Lung (tissue), 12 donors: ENCODE measurements around the gene MYLK. TPM values are rescaled to one million over a fixed set of nuclear protein-coding genes. Genes with fewer than 3 reads are reported as not detected.

Experiments
- ATAC-seq: fragments of 200-7000 bp; cut with Tn5 transposase; one replicate; pipeline ENCODE4 v1.9.1; 2020; ENCODE audit warnings: moderate number of reproducible peaks; ENCODE audit not compliant: insufficient read depth, low FRiP score
- DNase-seq, 3 donors: peaks; one replicate each; pipeline ENCODE4 v3.0.0-alpha.2; 2013 to 2017
- H3K27ac ChIP-seq, 2 donors: one replicate each; pipeline ENCODE4 v1.5.1; 2013; ENCODE audit warnings: mild to moderate bottlenecking in 2 of 2, moderate library complexity in 2 of 2, control low read depth in 1 of 2, inconsistent platforms in 1 of 2, low read depth in 1 of 2, low read length in 1 of 2
- H3K27me3 ChIP-seq, 3 donors: one replicate each; pipeline ENCODE4 v1.5.1; 2013; ENCODE audit warnings: low read length in 2 of 3; ENCODE audit not compliant: control insufficient read depth in 3 of 3, insufficient read depth in 3 of 3
- H3K36me3 ChIP-seq, 4 donors: one replicate each; pipeline ENCODE4 v1.5.1; 2013; ENCODE audit warnings: low read length in 4 of 4, mild to moderate bottlenecking in 1 of 4, moderate library complexity in 1 of 4; ENCODE audit not compliant: control insufficient read depth in 4 of 4, insufficient read depth in 4 of 4
- H3K4me1 ChIP-seq, 5 donors: one replicate each; pipeline ENCODE4 v1.5.1; 2013; ENCODE audit warnings: low read length in 5 of 5, mild to moderate bottlenecking in 2 of 5, moderate library complexity in 1 of 5; ENCODE audit not compliant: control insufficient read depth in 5 of 5, insufficient read depth in 5 of 5
- H3K4me3 ChIP-seq: one replicate; pipeline ENCODE4 v1.5.1; 2013; ENCODE audit warnings: mild to moderate bottlenecking, control low read depth, moderate library complexity
- H3K9ac ChIP-seq, 2 donors: one replicate each; pipeline ENCODE4 v1.5.1; 2013; ENCODE audit warnings: low read length in 2 of 2, control low read depth in 1 of 2; ENCODE audit not compliant: insufficient read depth in 1 of 2
- H3K9me3 ChIP-seq, 4 donors: one replicate each; pipeline ENCODE4 v1.5.1; 2013; ENCODE audit warnings: low read length in 3 of 4, mild to moderate bottlenecking in 1 of 4, moderate library complexity in 1 of 4; ENCODE audit not compliant: control insufficient read depth in 4 of 4, insufficient read depth in 3 of 4
- whole genome bisulfite sequencing, 2 donors: extraction: QIAGEN DNeasy Blood & Tissue Kit; methylation state at CpG; one replicate each; pipeline ENCODE4 v1.1.7; 2013; 5-methylcytosine and 5-hydroxymethylcytosine counted together
- polyA plus RNA-seq, 2 donors: library from polyadenylated mRNA; stranded (reverse); fragments of 200-250 nt; gene quantifications; one replicate each; pipeline ENCODE4 v1.2.1, GENCODE V29; 2013
- total RNA-seq, 2 donors: library from RNA; depleted of rRNA in 1 of 2; stranded (reverse); fragments of >200 nt in 1 of 2; gene quantifications; one replicate each; pipeline ENCODE4 v1.2.1, GENCODE V29; 2014 to 2021
- TF ChIP-seq, protein P1 (sequence below): IDR thresholded peaks from 2 replicates; pipeline ENCODE4 v1.5.1; 2012; ENCODE audit warnings: mild to moderate bottlenecking; ENCODE audit errors: control extremely low read depth, extremely low read depth
- donor health status: control.
- donor health status: control.
- donor health status: Bipolar disorder and iron deficiency.
- donor health status: healthy.
- donor health status: DM: yes; HTN: yes; CAD: no.

Gene MYLK
- total and polyA plus RNA-seq, 4 donors, result 23.3 to 324 (median 112) TPM

DNA sequence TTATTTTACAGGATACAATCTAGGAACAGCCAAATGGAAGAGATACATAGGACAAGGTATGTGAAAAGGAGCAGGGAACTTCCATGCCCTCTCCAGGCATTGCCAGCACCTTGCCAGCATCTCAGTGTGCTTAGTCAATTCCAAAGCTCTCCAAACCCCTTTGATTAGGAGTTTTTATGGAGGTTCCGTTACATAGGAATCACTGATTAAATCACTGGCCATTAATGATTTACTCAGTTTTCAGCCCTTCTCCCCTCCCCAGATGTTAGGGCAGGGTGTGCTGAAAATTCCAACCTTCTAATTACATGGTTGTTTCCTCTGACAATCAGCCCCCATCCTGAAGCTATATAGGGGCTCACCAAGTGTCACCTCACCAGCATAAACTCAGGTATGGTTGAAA is 11.5 kb downstream of the MYLK start:
- Histone ChIP-seq H3K9ac (no peak overlapping the region), H3K27ac (no peak overlapping the region), H3K36me3 (peaks cover 0 to 20% (median 2%) of the 10 kb centered on the region in 4 donors), H3K9me3 (no peaks in the 10 kb centered on the region), H3K4me1 (peaks cover 0 to 1% (median 0%) of the 10 kb centered on the region in 5 donors), H3K4me3 (no peak overlapping the region), H3K27me3 (no peaks in the 10 kb centered on the region)
- TF ChIP-seq, protein P1, sequence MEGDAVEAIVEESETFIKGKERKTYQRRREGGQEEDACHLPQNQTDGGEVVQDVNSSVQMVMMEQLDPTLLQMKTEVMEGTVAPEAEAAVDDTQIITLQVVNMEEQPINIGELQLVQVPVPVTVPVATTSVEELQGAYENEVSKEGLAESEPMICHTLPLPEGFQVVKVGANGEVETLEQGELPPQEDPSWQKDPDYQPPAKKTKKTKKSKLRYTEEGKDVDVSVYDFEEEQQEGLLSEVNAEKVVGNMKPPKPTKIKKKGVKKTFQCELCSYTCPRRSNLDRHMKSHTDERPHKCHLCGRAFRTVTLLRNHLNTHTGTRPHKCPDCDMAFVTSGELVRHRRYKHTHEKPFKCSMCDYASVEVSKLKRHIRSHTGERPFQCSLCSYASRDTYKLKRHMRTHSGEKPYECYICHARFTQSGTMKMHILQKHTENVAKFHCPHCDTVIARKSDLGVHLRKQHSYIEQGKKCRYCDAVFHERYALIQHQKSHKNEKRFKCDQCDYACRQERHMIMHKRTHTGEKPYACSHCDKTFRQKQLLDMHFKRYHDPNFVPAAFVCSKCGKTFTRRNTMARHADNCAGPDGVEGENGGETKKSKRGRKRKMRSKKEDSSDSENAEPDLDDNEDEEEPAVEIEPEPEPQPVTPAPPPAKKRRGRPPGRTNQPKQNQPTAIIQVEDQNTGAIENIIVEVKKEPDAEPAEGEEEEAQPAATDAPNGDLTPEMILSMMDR, result no peak
- whole genome bisulfite sequencing, 2 donors, result 90 to 92% methylated on average over 1 of the region's 1 CpG
- no peak for DNase-seq
- no peak for ATAC-seq

DNA sequence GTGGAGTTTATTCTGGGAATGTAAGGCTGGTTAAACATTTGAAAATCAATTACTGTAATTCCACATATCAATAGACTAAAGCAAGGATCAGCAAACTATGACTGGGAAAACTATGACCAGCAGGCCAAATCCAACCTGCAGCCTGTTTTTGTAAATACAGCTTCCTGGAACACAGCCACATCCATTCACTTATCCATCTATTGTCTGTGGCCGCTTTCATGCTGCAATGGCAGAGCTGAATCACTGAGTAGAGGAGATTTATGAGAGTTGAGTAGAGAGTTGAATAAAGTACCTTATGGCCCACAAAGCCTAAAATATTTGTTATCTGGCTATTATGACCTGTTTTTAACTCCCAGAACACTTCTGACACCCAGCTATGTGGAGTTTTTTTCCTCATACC is 12.2 kb downstream of the MYLK start:
- 70 to 88% methylated on average over 1 of the region's 1 CpG for WGBS, 2 donors

DNA sequence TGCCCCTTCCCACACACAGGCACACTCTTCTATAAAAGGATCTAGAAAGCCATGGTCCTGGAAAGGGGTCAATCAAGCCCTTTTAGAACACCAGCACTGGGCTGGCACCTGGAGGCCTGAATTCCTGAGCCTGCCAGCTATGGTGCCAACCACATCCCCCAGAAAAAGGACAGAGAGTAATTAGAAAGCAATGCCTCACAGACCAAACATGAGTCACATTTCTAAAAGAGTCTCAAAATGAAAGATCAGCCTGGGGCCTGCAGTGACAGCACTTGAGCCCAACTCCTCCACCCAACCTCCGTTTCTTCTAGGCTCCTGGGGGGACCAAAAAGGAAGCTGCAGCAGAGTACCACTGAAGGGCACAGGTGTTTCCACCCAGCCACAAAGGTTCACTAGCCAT is 14.1 kb downstream of the MYLK start:
- Histone ChIP-seq H3K27me3 (no peaks in the 10 kb centered on the region), H3K4me3 (no peak overlapping the region), H3K27ac (no peak overlapping the region), H3K4me1 (no peaks in the 10 kb centered on the region), H3K9ac (no peak overlapping the region), H3K9me3 (peaks cover 0 to 4% (median 0%) of the 10 kb centered on the region in 4 donors), H3K36me3 (peaks cover 0 to 19% (median under 1%) of the 10 kb centered on the region in 4 donors)
- WGBS, 2 donors, result 75 to 82% methylated on average over 1 of the region's 1 CpG
- ATAC-seq (no peak), DNase-seq (no peak)
- TF ChIP-seq, protein P1, result no peak

More for the DNA sequence above, 12.2 kb downstream of the MYLK start:
- Histone ChIP-seq H3K36me3 (peaks cover 0 to 20% (median 2%) of the 10 kb centered on the region in 4 donors), H3K9me3 (no peaks in the 10 kb centered on the region), H3K27me3 (no peaks in the 10 kb centered on the region), H3K27ac (no peak overlapping the region), H3K4me3 (no peak overlapping the region), H3K4me1 (no peaks in the 10 kb centered on the region), H3K9ac (no peak overlapping the region)
- ATAC-seq, result no peak
- TF ChIP-seq, protein P1, result no peak
- no peak for DNase-seq

DNA sequence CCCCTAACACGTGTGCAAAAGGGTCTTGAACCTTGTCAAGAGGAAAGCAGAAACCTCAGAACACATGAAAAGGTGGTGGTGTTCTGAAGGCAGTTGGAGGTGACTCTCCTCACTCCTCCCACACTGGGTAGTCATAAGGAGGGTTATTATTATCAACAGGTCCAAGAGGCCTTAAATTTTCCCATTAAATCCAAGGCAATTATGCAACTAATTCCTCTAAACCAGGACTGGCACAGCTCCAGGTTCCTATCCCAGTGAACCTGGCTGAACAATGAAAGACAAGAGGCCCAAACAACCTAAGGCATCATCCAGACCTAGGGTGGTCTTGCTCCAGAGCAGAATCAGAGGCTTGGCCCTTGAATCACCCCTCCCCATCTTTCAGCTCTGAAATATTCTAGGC is 15.0 kb downstream of the MYLK start:
- no peak for ATAC-seq
- TF ChIP-seq, protein P1, result no peak
- WGBS, 2 donors, result 71 to 83% methylated on average over 1 of the region's 1 CpG
- no peak for DNase-seq
- H3K27me3 ChIP-seq, result no peaks in the 10 kb centered on the region
- peaks cover 0 to 4% (median 0%) of the 10 kb centered on the region in 4 donors for H3K9me3 ChIP-seq
- no peak overlapping the region for H3K4me3 ChIP-seq
- H3K27ac ChIP-seq, result no peak overlapping the region
- no peaks in the 10 kb centered on the region for H3K4me1 ChIP-seq
- H3K9ac ChIP-seq, result no peak overlapping the region
- peaks cover 0 to 11% (median 0%) of the 10 kb centered on the region in 4 donors for H3K36me3 ChIP-seq
